T-helper 1 cell treated with Interleukin-12 subunit alpha and Interleukin-12 subunit beta and Interleukin-4 antibody, amounts not matched to agents 30 ng/mL and 1 ng/mL, for 36 hours (primary cell): Measurements from ENCODE around the gene HTR3D. TPM values are rescaled to one million over a fixed set of nuclear protein-coding genes. Genes with fewer than 3 reads are reported as not detected.
"Not testable (repeated sequence)": the region's sequence is repeated elsewhere in the genome, so short reads cannot be mapped to it uniquely, and the experiment has no call there.

Experiments used
- intact Hi-C: fragments of 100-400 bp; cut with micrococcal nuclease; formaldehyde crosslinking; loops from one replicate; pipeline ENCODE4 v1.15.1; 2024
- total RNA-seq: library from RNA; stranded (reverse); gene quantifications from 2 replicates; pipeline ENCODE4 v1.2.3, GENCODE V29; 2022

HTR3D gene
- total RNA-seq, 1 donor from 2014 or later = not detected

DNA sequence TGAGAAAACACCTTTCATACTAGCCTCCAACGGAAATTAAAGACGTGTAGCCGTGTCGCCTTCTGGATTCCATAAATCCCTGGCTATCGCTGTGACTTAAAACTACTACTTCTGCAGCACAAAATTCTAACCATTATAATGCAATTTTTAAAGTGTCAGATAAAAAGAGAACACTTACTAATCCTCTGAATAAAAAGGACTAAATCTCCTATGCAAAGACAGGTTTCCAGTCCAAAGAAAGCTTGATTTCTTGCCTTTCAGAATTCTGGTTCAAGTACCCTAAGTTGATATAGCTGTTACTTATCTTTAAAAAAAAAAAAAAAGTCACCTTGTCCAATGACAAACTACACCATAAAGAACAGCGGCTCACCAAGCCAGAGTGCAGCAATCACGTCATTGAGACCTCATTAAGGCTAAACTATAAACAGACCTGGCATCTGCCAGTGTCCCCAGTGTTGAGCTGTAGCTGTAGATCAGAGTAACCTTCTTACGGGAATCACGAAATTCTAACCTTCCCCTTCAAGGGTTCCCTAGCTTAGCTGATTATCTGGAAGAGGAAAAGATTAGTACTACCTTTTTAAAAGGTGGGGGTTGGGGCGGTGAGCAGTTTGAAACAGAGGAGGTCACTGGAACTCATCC is 16.0 kb upstream of the HTR3D start:
- intact Hi-C loops = loop anchor here (2.0 to 5.0 kb wide), 7 partner anchors 273 to 797 kb away; partner anchors contain the start of genes EIF4G1, KLHL6, MAGEF1 and VPS8

DNA sequence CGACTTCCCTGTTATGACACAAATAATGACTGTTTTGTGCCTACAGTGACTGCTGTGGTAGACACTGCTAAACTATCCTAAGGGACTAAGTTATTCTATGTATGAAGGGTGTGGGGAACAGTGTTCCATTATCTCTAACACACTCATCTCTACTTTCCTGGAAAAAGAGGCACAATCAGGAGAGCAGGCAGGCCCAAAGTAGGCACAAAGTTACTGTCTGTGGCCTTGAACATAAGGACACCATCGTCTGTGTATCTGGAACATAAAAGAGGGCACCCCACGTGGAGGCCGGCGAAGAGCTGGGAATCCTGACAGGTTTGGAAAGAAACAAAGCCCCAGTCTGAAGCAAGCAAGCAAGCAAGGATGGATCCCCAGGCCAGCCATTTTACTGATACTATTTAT is 15.4 kb upstream of the HTR3D start:
- intact Hi-C loops = loop anchor here (2.0 to 5.0 kb wide), 7 partner anchors 273 to 797 kb away; partner anchors contain the start of genes EIF4G1, KLHL6, MAGEF1 and VPS8

DNA sequence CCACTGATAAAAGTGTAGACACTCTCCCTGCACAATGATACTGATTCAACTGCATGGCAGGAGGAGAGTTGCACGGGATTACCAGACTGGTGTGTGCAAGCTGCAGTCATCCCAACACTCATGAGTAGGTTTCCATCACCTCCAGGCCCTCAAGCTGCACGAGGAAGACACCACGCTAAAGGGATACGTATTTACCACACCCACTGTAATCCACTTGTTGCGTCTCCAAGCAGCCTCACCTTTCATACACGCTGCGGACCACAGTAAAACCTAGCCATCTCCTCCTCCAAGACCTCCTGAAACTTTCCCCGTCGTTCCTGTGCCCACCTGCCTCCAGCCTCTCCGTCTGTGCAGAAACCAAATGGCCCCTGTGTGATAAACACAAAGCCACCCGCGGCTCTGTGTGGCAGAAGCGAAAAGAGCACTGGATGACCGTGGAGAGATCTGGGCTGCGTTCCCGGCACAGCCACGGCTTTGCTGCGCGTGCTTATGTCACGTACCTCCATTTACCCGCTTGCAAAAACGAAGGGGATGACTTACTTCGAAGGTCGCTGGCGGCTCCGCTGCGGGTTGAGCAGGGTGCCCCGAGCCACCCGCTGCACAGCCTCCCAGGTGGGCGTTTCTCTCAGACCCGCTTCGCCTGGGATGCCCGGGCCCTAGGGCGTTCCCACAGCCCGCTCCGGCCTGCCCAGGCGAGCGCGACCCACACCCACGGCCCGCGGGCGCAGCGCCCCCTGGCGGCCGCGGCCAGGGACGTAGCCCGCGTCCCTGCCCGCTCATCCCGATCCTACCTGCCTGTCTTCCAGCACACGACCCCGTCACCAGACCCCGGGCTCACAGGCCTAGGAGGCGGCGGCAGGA is 14.5 kb upstream of the HTR3D start:
- intact Hi-C loops = loop anchor here (1.0 to 5.0 kb wide), 17 partner anchors 113 to 796 kb away; partner anchors contain the start of genes ABCF3, AP2M1, DVL3 and EEF1AKMT4

DNA sequence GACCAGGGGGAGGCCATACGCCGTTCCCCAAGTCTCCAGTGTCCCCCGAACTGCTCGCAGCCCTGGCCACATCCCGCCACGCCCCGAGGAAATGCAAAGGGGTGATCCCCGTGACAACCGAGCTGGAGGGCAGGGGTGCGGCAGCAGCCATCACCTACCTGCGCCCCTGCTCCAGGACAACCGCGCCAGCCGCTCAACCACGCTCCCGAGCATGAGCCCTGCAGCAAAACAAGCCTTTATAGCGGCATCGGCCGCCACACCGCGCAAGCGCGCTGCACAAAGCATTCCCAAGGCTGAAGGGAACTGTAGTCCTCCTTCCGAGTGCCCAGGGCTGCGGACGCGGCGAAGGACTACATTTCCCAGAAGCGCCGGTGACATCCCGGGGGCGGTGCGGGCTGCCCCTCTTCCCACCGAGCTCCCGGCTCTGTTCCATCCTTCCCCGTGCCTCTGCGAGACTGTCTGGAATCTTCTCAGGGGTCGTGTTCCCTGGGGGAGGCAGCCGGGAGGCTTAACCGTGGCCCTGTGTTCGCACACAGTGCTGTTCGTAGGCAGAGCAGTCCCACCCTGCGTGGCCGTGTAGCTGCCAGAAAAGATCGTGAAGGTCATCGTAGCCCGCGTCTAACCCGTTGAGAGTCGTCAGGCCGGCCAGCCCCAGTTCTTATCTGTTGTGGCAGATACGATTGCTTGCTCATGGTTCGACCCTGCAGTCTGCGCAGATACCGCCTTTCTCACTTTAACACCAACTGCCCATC is 13.7 kb upstream of the HTR3D start, which contains the start of gene ABCC5:
Gene ABCC5 (minus strand): TSS at position 213 of the 752 bp plus-strand sequence. CDS start 3,492 bp downstream, outside the sequence.
- intact Hi-C loops = loop anchor here (1.0 to 5.0 kb wide), 17 partner anchors 114 to 795 kb away; partner anchors contain the start of genes ABCF3, AP2M1, DVL3 and EEF1AKMT4

DNA sequence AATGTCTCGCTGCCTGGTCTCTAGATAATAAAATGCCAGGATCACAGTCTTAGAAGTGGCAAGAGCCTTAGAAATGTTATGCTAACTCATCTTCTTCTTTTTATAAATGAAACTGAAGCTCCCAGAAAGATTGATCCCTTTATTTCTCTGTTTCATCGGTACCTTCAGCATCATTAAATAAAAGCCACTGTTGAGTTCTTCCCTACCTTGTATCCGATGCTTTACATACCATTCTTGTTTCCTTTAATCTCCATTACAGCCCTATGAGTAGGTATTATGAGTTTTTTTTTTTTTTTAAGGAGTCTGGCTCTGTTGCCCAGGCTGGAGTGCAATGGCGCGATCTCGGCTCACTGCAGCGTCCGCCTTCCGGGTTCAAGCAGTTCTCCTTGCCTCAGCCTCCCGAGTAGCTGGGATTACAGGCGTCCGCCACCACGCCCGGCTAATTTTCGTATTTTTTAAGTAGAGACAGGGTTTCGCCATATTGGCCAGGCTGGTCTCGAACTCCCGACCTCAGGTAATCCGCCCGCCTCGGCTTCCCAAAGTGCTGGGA is 13.0 kb upstream of the HTR3D start:
- intact Hi-C loops = loop anchor here (5.0 kb wide), 3 partner anchors 294 to 694 kb away; partner anchors contain the start of genes EIF4G1 and MAGEF1

DNA sequence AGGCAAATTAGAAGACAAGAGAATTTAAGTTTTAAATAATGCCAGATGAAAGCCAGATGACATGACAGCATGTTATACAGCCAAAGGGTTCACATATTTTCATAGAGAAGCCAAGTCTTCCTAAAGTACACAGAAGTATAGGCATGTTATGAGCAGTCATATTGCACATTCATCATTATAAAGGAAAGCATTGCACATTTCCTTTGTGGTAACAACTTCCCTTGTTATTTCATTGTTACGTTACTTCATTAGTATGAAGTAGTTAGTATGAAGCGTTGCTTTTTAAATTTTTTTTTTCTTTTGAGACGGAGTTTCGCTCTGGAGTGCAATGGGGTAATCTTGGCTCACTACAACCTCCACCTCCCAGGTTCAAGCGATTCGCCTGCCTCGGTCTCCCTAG is 9.2 kb upstream of the HTR3D start:
- intact Hi-C loops = no loop called here

DNA sequence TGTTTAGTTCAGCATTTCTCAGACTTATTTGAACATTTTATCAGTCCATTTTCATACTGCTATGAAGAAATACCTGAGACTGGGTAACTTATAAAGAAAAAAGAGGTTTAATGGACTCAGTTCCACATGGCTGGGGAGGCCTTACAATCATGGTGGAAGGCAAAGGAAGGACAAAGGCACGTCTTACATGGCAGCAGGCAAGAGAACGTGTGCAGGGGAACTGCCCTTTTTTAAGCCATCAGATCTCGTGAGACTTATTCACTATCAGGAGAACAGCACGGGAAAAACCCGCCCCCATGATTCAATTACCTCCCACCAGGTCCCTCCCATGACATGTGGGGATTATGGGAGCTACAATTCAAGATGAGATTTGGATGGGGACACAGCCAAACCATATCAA is 6.3 kb upstream of the HTR3D start:
- intact Hi-C loops = not testable (repeated sequence)

DNA sequence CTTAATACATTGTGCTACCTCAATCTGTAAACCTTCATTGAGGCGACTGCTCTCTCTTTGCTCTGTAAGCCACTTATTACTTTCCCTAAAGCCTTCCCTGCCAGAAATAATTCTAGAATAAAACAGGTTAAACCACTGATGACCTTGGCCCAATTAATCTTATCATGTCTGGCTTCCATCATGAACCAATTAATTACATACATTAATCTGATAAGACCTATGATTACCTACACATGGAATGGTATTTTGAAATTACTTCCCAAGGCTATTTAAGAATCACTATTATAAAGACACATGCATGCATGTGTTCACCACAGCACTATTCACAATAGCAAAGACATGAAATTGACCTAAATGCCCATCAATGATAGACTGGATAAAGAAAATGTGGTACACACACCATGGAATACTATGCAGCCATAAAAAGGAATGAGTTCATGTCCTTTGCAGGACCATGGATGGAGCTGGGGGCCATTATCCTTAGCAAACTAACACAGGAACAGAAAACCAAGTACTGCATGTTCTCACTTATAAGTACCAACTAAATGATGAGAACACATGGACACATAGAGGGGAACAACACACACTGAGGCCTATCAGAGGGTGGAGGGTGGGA is 3.2 kb upstream of the HTR3D start:
- intact Hi-C loops = not testable (repeated sequence)

DNA sequence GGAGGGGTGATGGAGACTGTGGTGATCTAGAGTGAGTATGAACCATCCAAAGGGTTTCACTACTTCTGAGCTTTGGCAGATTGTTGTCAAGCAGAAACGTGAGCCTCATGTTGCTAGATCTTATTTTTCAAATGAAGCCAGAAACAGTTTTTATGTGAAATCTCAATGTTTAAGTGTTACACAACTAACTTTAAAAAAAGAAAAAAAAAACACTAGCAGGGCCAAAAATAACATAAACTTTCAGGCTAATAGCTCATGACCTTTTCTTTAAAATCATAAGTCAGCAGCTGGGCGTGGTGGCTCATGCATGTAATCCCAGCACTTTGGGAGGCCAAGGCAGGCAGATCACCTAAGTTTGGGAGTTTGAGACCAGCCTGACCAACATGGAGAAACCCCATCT is 2.1 kb upstream of the HTR3D start:
- intact Hi-C loops = no loop called here

DNA sequence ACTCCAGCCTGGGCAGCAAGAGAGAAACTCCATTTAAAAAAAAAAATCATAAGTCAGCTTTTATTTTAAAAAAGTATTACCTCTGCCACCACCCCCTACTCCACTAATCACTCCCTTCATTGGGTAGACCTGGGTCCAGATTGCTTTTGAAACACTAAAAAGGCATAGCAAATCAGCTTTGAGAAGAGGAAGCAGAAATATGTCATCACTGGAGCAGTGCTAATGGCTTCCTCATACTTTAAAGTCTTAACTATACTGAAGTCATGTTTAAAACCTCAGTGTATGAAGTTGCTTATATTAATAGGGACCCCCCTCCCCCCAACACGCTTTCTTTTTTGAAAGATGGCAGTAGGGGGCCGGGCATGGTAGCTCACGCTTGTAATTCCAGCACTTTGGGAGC is 1.0 kb upstream of the HTR3D start:
- intact Hi-C loops = no loop called here

DNA sequence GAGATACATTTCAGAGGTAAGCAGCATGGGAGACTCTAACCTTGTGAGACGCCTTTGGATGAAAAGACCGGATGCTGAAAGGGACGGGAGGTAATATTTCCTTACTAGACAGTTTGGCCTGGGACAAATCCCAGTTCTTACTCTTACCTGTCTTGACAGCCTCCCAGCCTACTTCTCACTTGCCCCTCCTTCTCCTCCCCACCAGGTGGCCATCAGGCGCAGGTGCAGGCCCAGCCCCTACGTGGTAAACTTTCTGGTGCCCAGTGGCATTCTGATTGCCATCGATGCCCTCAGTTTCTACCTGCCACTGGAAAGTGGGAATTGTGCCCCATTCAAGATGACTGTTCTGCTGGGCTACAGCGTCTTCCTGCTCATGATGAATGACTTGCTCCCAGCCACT is 6.3 kb downstream of the HTR3D start:
- intact Hi-C loops = no loop called here

DNA sequence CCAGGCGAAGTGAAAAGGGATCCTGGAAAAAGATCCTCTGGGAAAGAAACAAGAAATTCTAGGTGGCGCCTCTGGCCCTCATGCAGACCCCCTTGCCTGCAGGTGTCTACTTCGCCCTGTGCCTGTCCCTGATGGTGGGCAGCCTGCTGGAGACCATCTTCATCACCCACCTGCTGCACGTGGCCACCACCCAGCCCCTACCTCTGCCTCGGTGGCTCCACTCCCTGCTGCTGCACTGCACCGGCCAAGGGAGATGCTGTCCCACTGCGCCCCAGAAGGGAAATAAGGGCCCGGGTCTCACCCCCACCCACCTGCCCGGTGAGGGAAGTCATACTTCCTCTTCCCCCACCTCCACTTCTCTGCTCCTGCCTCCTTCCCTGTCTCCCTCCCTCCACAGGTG is 6.8 kb downstream of the HTR3D start:
- intact Hi-C loops = not testable (repeated sequence)

DNA sequence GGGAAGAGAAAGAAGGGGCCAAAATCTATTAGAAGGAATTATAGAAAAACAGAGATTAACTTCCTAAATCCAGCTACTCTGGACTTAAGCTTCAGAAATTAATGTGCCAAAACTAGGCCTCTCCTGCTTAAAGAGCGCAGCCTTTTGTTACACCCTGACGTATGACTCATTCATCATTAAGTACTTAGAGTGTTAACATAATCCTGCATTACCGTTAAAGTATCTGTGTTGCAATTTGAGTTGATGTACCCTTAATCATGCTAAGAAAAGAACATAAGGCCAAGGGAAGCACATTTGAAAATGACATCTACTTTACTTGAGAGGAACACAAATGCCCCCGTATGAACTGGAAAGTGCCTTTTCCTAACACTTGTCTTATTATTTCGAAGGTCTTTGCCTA is 7.9 kb downstream of the HTR3D start:
- intact Hi-C loops = no loop called here

DNA sequence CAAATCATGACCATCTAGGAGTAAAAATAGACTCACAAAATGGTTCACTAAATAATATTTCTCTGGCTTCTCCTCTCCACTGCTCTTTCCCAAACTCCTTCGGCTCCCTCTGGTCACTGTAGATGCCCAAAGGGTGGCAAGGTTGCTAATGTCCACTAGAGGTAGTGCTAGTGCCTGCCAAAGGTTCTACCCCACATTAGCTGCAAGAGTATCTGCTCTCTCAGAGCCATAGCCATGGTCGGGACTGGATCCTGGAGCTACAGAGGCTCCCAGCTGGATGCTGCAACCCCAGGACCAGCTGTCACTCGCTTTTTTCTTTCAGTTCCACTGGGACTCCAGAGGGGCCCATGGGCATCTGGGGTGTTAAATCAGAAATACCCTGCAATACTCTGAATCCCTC is 8.5 kb downstream of the HTR3D start:
- intact Hi-C loops = no loop called here

DNA sequence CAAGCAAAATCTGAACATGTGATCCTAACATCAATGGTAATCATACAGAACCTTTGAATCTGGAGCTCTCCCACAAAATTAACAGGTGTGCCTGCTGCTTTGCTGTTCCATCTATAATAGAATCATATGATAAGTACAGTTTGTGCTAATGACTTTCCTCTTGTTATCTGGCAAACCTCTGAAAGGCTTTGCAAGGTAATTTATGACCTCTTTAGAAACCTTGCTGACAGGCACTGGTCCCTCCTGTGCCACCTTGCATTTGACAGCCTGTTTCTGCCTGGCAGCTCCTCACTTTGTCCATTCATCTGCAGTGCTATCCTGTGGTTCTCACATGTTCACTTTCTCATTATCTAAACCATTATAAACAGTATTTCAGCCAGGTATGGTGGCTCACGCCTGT is 11.1 kb downstream of the HTR3D start:
- intact Hi-C loops = no loop called here

DNA sequence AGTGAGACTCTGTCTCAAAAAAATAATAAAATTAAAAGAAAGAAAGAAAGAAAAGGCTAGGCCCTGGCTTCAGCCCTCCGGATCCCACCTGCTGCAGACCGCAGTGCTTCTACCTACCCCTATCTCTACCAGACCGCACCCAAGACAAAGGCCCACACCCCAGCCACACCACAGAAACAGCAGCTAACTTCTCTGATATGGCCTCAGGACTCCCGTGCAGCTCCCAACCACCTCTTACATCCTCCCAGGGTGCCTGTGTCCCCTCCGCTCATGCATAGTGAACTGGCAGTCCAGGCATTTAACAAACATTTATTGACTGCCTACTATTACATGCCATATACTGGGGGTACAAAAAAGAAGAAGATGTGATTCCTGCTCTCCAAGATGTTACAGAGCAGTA is 14.5 kb downstream of the HTR3D start:
- intact Hi-C loops = no loop called here

DNA sequence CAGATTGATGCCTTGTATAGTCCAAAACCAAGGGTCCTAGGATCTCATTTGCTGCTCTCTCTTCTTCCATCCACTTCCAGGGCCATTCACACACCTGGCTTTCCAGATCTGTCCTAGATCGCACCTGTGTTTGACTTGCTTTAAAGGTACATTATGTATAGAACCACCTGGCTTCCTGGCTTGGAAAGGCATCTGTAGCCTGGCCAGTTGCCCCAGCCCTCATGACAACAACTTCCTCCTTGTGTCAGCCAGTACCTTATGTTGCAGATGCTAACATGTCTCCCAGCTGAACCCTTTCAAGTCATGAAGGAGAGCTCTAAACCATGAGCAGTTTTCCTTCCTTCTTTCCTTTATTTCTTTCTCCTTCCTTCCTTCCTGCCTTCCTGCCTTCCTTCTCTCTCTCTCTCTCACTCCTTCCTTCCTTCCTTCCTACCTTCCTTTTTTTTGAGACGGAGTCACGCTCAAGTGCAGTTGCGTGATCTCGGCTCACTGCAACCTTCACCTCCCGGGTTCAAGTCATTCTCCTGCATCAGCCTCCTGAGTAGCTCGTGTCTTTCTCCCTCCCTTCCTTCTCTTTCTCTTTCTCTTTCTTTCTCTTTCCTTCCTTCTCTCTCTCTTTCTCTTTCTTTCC is 18.8 kb downstream of the HTR3D start:
- intact Hi-C loops = no loop called here

DNA sequence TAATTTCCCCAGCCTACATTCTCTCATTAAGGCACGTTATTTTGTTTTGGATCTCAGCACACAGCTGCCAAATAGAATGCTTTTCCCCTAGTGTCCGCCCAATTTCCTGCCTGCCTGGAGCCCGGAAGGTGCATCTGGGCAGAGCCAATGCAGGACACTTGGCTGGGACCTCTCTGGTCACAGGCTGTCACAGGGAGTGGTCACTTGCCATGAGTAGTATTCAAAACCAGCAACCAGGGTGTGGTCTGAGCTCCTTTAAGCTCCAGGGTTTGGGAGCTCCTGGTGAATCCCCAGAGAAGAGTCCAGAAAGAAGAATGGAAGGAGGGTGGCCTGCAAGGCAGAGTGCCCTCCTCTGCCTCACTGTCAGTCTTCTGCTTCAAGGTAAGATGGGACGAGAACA is 21.2 kb downstream of the HTR3D start, which contains the start of gene HTR3C:
Gene HTR3C (plus strand): TSS at position 281 of the 400 bp plus-strand sequence. CDS start 34 bp downstream, at position 315.
- intact Hi-C loops = no loop called here

DNA sequence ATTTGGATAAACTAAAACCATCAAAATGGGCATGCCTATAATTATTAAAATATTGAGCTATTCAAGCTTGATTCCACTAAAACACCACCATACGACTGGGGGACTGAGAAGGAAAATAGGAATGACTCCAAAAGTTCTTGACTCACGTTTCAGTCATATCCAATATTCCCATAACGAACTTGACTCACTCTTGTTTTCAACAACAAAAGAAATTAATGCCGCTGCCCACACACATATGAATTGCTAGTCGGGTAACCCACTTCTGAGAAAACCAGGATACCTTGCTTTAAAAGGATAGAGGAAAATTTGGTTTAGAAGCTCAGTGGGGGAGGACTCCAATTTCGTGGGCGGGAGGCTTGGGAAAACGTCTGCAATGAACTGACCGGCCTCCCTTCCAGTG is 26.5 kb downstream of the HTR3D start:
- intact Hi-C loops = no loop called here

DNA sequence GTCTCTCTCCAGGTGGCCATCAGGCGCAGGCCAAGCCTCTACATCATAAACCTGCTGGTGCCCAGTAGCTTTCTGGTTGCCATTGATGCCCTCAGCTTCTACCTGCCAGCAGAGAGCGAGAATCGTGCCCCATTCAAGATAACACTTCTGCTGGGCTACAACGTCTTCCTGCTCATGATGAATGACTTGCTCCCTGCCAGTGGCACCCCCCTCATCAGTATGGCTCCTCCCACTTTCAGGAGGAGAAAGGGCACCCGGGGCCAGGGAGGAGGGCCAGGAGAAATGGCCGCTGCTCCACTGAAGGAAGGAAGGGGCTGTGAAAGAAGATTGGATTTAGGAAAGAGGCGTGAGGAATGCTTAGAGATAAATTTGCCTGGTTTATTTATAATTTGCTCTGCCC is 27.9 kb downstream of the HTR3D start:
- intact Hi-C loops = no loop called here
